K562 (cell line): ENCODE results near the gene PLOD1. TPM values are rescaled to one million over a fixed set of nuclear protein-coding genes. Genes with fewer than 3 reads are reported as not detected.

Experiments used
- ATF3 ChIP-seq, 2 experiments: fragments of 450-650 bp in 1 of 2; sonication (generic) in 1 of 2; formaldehyde crosslinking in 1 of 2; IDR thresholded peaks in 1 of 2; conservative IDR thresholded peaks in 1 of 2; 2 replicates each; pipeline versions ENCODE4 v1.6.1 to v1.8.1; 2016 to 2023; ENCODE audit warnings: mild to moderate bottlenecking in 2 of 2, moderate library complexity in 2 of 2, inconsistent platforms in 1 of 2, missing genetic modification reagents in 1 of 2
- CBFB ChIP-seq: sonication (generic); formaldehyde crosslinking; IDR thresholded peaks from 2 replicates; pipeline ENCODE4 v1.4.0; 2020; ENCODE audit warnings: mild to moderate bottlenecking, missing genetic modification reagents
- CREM ChIP-seq: IDR thresholded peaks from 2 replicates; pipeline ENCODE4 v1.6.1; 2014; ENCODE audit warnings: antibody characterized with exemption, low read depth
- KAT2B ChIP-seq: IDR thresholded peaks from one replicate; pipeline ENCODE4 v1.6.1; 2012; ENCODE audit warnings: low read depth, mild to moderate bottlenecking, control low read depth, inconsistent platforms, low read length, moderate library complexity
- KLF13 ChIP-seq: fragments of 450-650 bp; IDR thresholded peaks from 2 replicates; pipeline ENCODE4 v1.6.1; 2016; ENCODE audit warnings: missing genetic modification characterization, low read depth, mild to moderate bottlenecking, missing compliant biosample characterization, moderate library complexity, borderline replicate concordance
- MEF2A ChIP-seq: IDR thresholded peaks from 2 replicates; pipeline ENCODE4 v1.6.1; 2011; ENCODE audit warnings: low read depth, mild to moderate bottlenecking, low read length, moderate library complexity; ENCODE audit not compliant: control insufficient read depth
- NBN ChIP-seq: fragments of 450-650 bp; IDR thresholded peaks from 2 replicates; pipeline ENCODE4 v1.6.1; 2016; ENCODE audit warnings: low read depth, mild to moderate bottlenecking
- PHTF2 ChIP-seq: fragments of 250-450 bp; sonication (Bioruptor Pico); IDR thresholded peaks from 2 replicates; pipeline ENCODE4 v1.5.0; 2021; ENCODE audit warnings: mild to moderate bottlenecking
- TFAM ChIP-seq: fragments of 250-450 bp; sonication (Bioruptor Pico); conservative IDR thresholded peaks from 2 replicates; pipeline ENCODE4 v1.5.0; 2021; ENCODE audit warnings: mild to moderate bottlenecking, moderate library complexity
- TFAP4 ChIP-seq: sonication (generic); formaldehyde crosslinking; IDR thresholded peaks from 2 replicates; pipeline ENCODE4 v1.8.0; 2022; ENCODE audit warnings: missing genetic modification reagents, mild to moderate bottlenecking, moderate library complexity, borderline replicate concordance
- ZBTB26 ChIP-seq: fragments of 450-650 bp; formaldehyde crosslinking; IDR thresholded peaks from 2 replicates; pipeline ENCODE4 v1.4.0; 2022; ENCODE audit warnings: missing genetic modification characterization
- ZBTB7A ChIP-seq: IDR thresholded peaks from 2 replicates; pipeline ENCODE4 v1.6.1; 2011; ENCODE audit warnings: low read depth, mild to moderate bottlenecking, low read length, moderate library complexity, borderline replicate concordance; ENCODE audit not compliant: control insufficient read depth
- ZNF239 ChIP-seq: fragments of 250-450 bp; sonication (Bioruptor Pico); IDR thresholded peaks from 2 replicates; pipeline ENCODE4 v1.4.0; 2020; ENCODE audit warnings: mild to moderate bottlenecking
- ZNF263 ChIP-seq: sonication (generic); formaldehyde crosslinking; IDR thresholded peaks from 2 replicates; pipeline ENCODE4 v1.8.0; 2022; ENCODE audit warnings: mild to moderate bottlenecking, missing genetic modification reagents, borderline replicate concordance
- ZNF408 ChIP-seq: fragments of 250-450 bp; sonication (Bioruptor Pico); IDR thresholded peaks from 2 replicates; pipeline ENCODE4 v1.4.0; 2020; ENCODE audit warnings: low read depth, mild to moderate bottlenecking, moderate library complexity
- ZNF518B ChIP-seq: fragments of 250-450 bp; sonication (Bioruptor Pico); IDR thresholded peaks from 2 replicates; pipeline ENCODE4 v1.5.0; 2021; ENCODE audit warnings: mild to moderate bottlenecking, moderate library complexity
- polyA plus RNA-seq, 8 experiments: library from polyadenylated mRNA; depleted of rRNA in 4 of 8; stranded (reverse) in 5 of 8; unstranded in 3 of 8; fragments of >200 nt; fragmentation: Nextera tagmentation in 2 of 8; fragmentation: Illumina TruSeq in 1 of 8; extraction: Ambion mirVana in 2 of 8; extraction: Trizol in 1 of 8; gene quantifications; 2 replicates each; pipeline versions ENCODE4 v1.2.1 to v1.2.3, GENCODE V29; 2011 to 2014; ENCODE audit warnings: inconsistent platforms in 1 of 8, missing spikeins in 1 of 8
- total RNA-seq, 7 experiments: library from RNA; depleted of rRNA in 6 of 7; stranded (reverse); fragments of >200 nt in 6 of 7; fragmentation: Illumina TruSeq in 2 of 7; extraction: Trizol in 2 of 7; gene quantifications; 2 replicates each; pipeline versions ENCODE4 v1.2.1 to v1.2.3, GENCODE V29; 2011 to 2021; ENCODE audit warnings: low replicate concordance in 1 of 7

PLOD1 gene
- total and polyA plus RNA-seq, 9 of the 15 experiments (the other 6 are each of a cell fraction or from before 2014, with no cell fraction given): 16.6 to 90.8 (median 52.7) TPM

- TF ChIP-seq ZNF518B (CRISPR knock-in tag) (no peak), CREM (no peak), TFAP4 (CRISPR knock-in tag) (peak; percentile 76; the same call in 1 of the 2 replicates), PHTF2 (no peak), ZBTB7A (peak; percentile 41; the same call in 1 of the 2 replicates), CBFB (CRISPR knock-in tag) (no peak), ZNF239 (CRISPR knock-in tag) (no peak), KAT2B (no peak), KLF13 (tag) (no peak), ZNF263 (no peak), TFAM (CRISPR knock-in tag) (no peak), ZBTB26 (no peak), ZNF408 (CRISPR knock-in tag) (no peak), NBN (no peak), ATF3 (IDR thresholded peaks at IDR 0.05) (no peak), ATF3 (CRISPR knock-in tag; conservative IDR thresholded peaks at IDR 0.05) (peak; percentile 28; the same call in 1 of the 2 replicates), MEF2A (no peak)
These were observed 71.1 kb downstream of the PLOD1 start (continued) for GRCh38 chr1:12005488-12006166.
